Caco-2 (cell line): Measurements from ENCODE around the gene SQSTM1. TPM values are rescaled to one million over a fixed set of nuclear protein-coding genes. Genes with fewer than 3 reads are reported as not detected.

ENCODE experiments used
- BruUV-seq: library from RNA; stranded (reverse); fragments of 400-500 nt; replicated peaks from 2 replicates; lab custom pipeline; 2021; lab: Mats Ljungman, UMichigan
- CTCF ChIA-PET: fragments of 300-600 bp; sonication (Branson Sonifier 250); formaldehyde crosslinking; loops from one replicate; lab custom pipeline; 2022; ENCODE audit warnings: antibody characterized with exemption; lab: Charles Lee
- POLR2A ChIA-PET: fragments of 300-600 bp; sonication (Branson Sonifier 250); formaldehyde crosslinking; loops from one replicate; lab custom pipeline; 2022; ENCODE audit warnings: antibody characterized with exemption; lab: Charles Lee
- DNase-seq, 2 experiments: peaks; one replicate each; pipeline versions ENCODE4 v3.0.0 to v3.0.0-alpha.2; 2020 to 2022
- H3K27me3 ChIP-seq: replicated peaks from 2 replicates; pipeline ENCODE4 v1.6.0; 2011; ENCODE audit warnings: low read length; ENCODE audit not compliant: control insufficient read depth, insufficient read depth
- H3K36me3 ChIP-seq: 2 replicates; pipeline ENCODE4 v1.5.1; 2011; ENCODE audit warnings: low read length; ENCODE audit not compliant: control insufficient read depth, insufficient read depth
- H3K4me1 ChIP-seq: fragments of 250-450 bp; sonication (Bioruptor Pico); 2 replicates; pipeline ENCODE4 v1.5.1; 2020; ENCODE audit warnings: mild to moderate bottlenecking
- H3K4me3 ChIP-seq: 2 replicates; pipeline ENCODE4 v1.5.1; 2011; ENCODE audit warnings: low read depth, mild to moderate bottlenecking, control low read depth, low read length
- H3K9me3 ChIP-seq: fragments of 250-450 bp; sonication (Bioruptor Pico); 2 replicates; pipeline ENCODE4 v1.5.1; 2020; ENCODE audit warnings: mild to moderate bottlenecking, moderate library complexity
- H3K27ac Mint-ChIP-seq: one replicate; pipeline ENCODE4 v1.8.0; 2022; ENCODE audit warnings: mixed read lengths; ENCODE audit not compliant: unreplicated experiment
- H3K27me3 Mint-ChIP-seq: one replicate; pipeline ENCODE4 v1.8.0; 2022; ENCODE audit warnings: mixed read lengths; ENCODE audit not compliant: insufficient read depth, unreplicated experiment
- H3K36me3 Mint-ChIP-seq: one replicate; pipeline ENCODE4 v1.8.0; 2022; ENCODE audit warnings: mild to moderate bottlenecking, mixed read lengths; ENCODE audit not compliant: insufficient read depth, unreplicated experiment
- H3K4me1 Mint-ChIP-seq: one replicate; pipeline ENCODE4 v1.8.0; 2022; ENCODE audit warnings: low read depth, mixed read lengths; ENCODE audit not compliant: unreplicated experiment
- H3K4me3 Mint-ChIP-seq: one replicate; pipeline ENCODE4 v1.8.0; 2022; ENCODE audit warnings: mild to moderate bottlenecking, moderate library complexity, mixed read lengths; ENCODE audit not compliant: unreplicated experiment
- H3K9me3 Mint-ChIP-seq: one replicate; pipeline ENCODE4 v1.8.0; 2022; ENCODE audit warnings: mixed read lengths; ENCODE audit not compliant: unreplicated experiment
- CTCF ChIP-seq, 2 experiments: fragments of 200-600 bp in 1 of 2; IDR thresholded peaks; 1 replicate in 1 of 2; 2 replicates in 1 of 2; pipeline versions ENCODE4 v1.5.1 to v1.8.0; 2011 to 2022; ENCODE audit warnings: antibody characterized with exemption in 1 of 2, control low read depth in 1 of 2, inconsistent platforms in 1 of 2, low read depth in 1 of 2, low read length in 1 of 2, mild to moderate bottlenecking in 1 of 2, moderate library complexity in 1 of 2; ENCODE audit not compliant: insufficient read depth in 1 of 2, severe bottlenecking in 1 of 2, unreplicated experiment in 1 of 2
- intact Hi-C: fragments of 100-400 bp; cut with micrococcal nuclease; formaldehyde crosslinking; loops from one replicate; pipeline ENCODE4 v1.10.0; 2022; ENCODE audit not compliant: unreplicated experiment
- total RNA-seq: library from RNA; stranded (reverse); gene quantifications from 2 replicates; pipeline ENCODE4 v1.2.3, GENCODE V29; 2022

SQSTM1 gene
- total RNA-seq, 1 experiment from 2014 or later = 259 TPM

GRCh38 chr5:179864686-179865085 is 44.0 kb downstream of the SQSTM1 start:
- peaks cover 46% of the 10 kb centered on the region for H3K36me3 Mint-ChIP-seq
- intact Hi-C loops = no loop called here

DNA sequence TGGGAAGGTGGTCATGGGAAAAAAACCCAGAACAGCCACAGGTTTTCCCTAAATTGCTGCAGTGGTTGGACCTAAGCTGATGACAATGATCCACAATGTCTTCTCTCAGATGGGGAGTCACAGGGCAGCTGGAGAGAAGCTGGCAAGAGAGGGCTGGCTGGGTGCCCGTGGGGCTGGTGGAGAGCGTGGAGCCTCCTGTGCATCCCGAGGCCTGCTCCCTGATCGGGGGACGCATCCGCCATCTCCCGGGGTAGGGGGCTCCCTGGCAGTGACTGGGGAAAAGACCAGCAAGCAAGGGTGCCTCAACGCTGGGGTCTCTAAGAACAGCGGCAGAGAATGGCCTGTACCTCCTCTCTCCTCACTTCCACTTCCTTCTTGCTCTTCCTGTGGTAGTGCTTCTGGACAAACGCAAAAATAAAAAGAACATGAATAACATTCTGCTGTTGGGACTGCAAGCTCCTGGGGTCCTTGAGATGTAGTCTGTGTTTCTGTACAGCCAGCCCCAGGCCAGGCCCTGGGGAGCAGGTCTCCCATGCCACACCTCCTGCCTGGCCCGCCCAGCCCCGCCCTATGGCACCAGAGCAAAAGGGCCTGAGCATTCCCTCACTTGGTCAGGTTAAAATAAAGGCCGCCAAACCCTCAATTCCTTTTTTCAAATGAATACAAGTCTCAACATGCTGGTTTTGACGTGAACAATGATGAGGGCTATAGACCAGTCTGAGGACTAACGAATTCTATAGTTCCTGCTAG is 45.0 kb downstream of the SQSTM1 start:
- H3K9me3 Mint-ChIP-seq = no peaks in the 10 kb centered on the region
- Histone ChIP-seq H3K36me3 (peaks cover 6% of the 10 kb centered on the region), H3K27me3 (no peaks in the 10 kb centered on the region), H3K9me3 (no peaks in the 10 kb centered on the region), H3K4me1 (no peaks in the 10 kb centered on the region), H3K4me3 (no peak overlapping the region)
- H3K27me3 Mint-ChIP-seq = no peaks in the 10 kb centered on the region
- no peak for TF ChIP-seq CTCF (IDR thresholded peaks at IDR 0.05; ENCODE audit: insufficient read depth in 1 of 2, low read depth in 1 of 2, low read length in 1 of 2, severe bottlenecking in 1 of 2, unreplicated experiment in 1 of 2)
- POLR2A ChIA-PET = no interaction called here
- no peak overlapping the region for H3K27ac Mint-ChIP-seq
- intact Hi-C loops = loop anchor here (1.0 kb wide), 1 partner anchor 110 kb away; no protein-coding TSS in a partner anchor
- H3K36me3 Mint-ChIP-seq = peaks cover 49% of the 10 kb centered on the region
- no peak overlapping the region for H3K4me3 Mint-ChIP-seq
- DNase-seq = no peak
- no TSS peak for BruUV-seq
- no peaks in the 10 kb centered on the region for H3K4me1 Mint-ChIP-seq
- CTCF ChIA-PET = no interaction called here

More at GRCh38 chr5:179864686-179865085, 44.0 kb downstream of the SQSTM1 start:
- no peaks in the 10 kb centered on the region for H3K9me3 Mint-ChIP-seq
- H3K4me3 Mint-ChIP-seq = no peak overlapping the region
- H3K27ac Mint-ChIP-seq = no peak overlapping the region
- BruUV-seq = no TSS peak
- no peaks in the 10 kb centered on the region for H3K4me1 ChIP-seq
- peaks cover 6% of the 10 kb centered on the region for H3K36me3 ChIP-seq
- no peaks in the 10 kb centered on the region for H3K4me1 Mint-ChIP-seq
- ChIA-PET CTCF (interaction anchor here (1.2 kb wide), 1 partner anchor 9 kb away, joined by 4 read pairs; no protein-coding TSS in a partner anchor), POLR2A (no interaction called here)
- no peak for DNase-seq
- no peak overlapping the region for H3K4me3 ChIP-seq
- H3K27me3 ChIP-seq = no peaks in the 10 kb centered on the region
- no peaks in the 10 kb centered on the region for H3K9me3 ChIP-seq
- TF ChIP-seq CTCF (IDR thresholded peaks at IDR 0.05; ENCODE audit: insufficient read depth in 1 of 2, low read depth in 1 of 2, low read length in 1 of 2, severe bottlenecking in 1 of 2, unreplicated experiment in 1 of 2) = no peak
- H3K27me3 Mint-ChIP-seq = no peaks in the 10 kb centered on the region

DNA sequence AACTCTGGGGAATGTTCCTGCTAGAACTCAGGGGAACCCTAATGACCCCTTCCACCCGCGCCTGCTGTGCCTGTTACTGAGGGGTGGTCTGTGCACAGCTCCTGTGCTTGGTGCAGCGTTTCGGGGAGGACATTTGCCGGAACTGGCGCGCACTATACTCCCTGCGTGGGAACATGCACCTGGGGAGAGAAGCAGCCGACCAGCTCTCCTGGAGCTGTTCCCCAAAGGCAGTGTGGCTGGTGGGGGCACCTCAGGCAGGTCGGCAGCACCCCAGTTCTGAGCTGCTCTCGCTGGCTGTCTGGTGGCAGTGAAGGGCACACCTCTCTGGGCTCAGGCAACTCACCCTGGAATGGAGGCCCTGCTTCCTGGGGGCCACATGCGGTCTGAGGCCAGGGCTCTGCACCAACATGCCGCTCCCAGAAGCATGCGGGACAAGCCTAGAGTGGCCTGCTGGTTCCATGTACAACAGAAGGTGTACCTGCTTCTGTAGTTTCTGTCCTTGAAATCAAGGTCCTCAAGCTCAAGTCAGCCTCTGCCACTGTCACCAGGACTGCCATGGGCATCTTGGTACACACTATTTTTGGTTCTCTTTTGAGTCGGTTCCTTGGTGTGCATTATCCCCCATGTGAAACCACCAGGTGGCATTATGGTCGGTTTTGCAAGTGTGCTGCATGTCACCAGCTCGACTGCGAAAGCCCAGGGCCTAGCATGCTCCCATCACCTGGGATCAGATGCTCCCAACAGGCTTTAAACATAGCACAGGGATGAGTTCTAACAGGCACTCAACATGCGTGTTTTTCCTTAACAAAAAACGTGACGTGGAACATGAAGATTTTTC is 45.8 kb downstream of the SQSTM1 start:
- ChIA-PET CTCF (interaction anchor here (0.6 to 1.4 kb wide), 2 partner anchors 41 to 108 kb away, joined by 3 to 4 read pairs; no protein-coding TSS in a partner anchor), POLR2A (no interaction called here)
- intact Hi-C loops = loop anchor here (1.0 kb wide), 1 partner anchor 109 kb away; no protein-coding TSS in a partner anchor

More for the DNA sequence above, 45.8 kb downstream of the SQSTM1 start:
- peak in 1 of 2 experiments; percentile 35 for DNase-seq
- Mint-ChIP-seq H3K4me1 (no peaks in the 10 kb centered on the region), H3K27me3 (no peaks in the 10 kb centered on the region), H3K4me3 (no peak overlapping the region), H3K27ac (no peak overlapping the region), H3K9me3 (no peaks in the 10 kb centered on the region), H3K36me3 (peaks cover 52% of the 10 kb centered on the region)
- peaks cover 6% of the 10 kb centered on the region for H3K36me3 ChIP-seq
- no peaks in the 10 kb centered on the region for H3K4me1 ChIP-seq
- no TSS peak for BruUV-seq
- H3K9me3 ChIP-seq = no peaks in the 10 kb centered on the region
- H3K4me3 ChIP-seq = no peak overlapping the region
- TF ChIP-seq CTCF (IDR thresholded peaks at IDR 0.05; ENCODE audit: insufficient read depth in 1 of 2, low read depth in 1 of 2, low read length in 1 of 2, severe bottlenecking in 1 of 2, unreplicated experiment in 1 of 2) = peak in 1 of 2 experiments; percentile 11
- no peaks in the 10 kb centered on the region for H3K27me3 ChIP-seq
